ENCODE results near the gene BCL2L11.
"Not testable (repeated sequence)": the region's sequence is repeated elsewhere in the genome, so short reads cannot be mapped to it uniquely, and the experiment has no call there.

Gene BCL2L11

DNA sequence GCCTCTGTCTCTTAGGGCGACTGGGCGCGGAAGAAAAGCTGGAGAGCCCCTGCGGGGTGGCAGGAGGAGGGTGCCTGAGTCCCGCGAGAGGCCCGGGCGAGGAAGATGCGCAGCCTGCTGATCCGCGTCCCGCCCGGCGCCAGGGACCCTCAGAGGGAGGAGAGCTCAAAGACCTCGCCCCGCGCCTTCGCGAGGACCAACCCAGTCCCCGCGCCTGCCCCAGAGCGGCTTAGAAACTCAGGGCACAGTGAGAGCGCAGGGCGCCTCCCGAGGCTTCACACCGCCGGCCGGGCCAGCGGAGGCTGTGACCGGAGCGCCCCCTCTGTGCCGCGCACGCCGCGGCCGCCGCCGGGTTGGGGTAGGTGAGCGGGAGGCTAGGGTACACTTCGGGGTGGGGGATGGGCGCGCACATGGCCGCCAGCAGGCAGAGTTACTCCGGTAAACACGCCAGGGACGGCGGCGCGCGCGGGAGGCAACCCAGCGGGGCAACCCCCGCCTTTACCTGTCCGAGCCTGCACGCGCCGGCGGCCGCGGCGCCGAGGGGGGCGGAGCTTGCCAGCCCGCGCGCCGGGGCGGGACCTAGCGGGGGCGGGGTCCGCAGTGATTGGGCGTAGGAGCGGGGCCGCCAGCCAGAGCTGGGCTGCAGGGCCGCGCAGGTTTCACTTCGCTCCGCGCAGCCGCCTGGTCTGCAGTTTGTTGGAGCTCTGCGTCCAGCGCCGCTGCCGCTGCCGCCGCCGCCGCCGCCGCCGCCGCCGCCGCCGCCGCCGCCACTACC lies at the start of gene BCL2L11:
TSS of gene BCL2L11 (plus strand) at position 662 of the 775 bp plus-strand sequence. CDS start 2,832 bp downstream, outside the sequence.
- DNase-seq, result peak; percentile 94

GRCh38 chr2:111071600-111072171 lies 49.0 kb upstream of the BCL2L11 start:
- no peak for DNase-seq

- DNase-seq, result no peak
These were observed 48.4 kb upstream of the BCL2L11 start for GRCh38 chr2:111072220-111072871.

GRCh38 chr2:111082659-111083058 lies 38.1 kb upstream of the BCL2L11 start:
- not testable (repeated sequence) for DNase-seq

DNA sequence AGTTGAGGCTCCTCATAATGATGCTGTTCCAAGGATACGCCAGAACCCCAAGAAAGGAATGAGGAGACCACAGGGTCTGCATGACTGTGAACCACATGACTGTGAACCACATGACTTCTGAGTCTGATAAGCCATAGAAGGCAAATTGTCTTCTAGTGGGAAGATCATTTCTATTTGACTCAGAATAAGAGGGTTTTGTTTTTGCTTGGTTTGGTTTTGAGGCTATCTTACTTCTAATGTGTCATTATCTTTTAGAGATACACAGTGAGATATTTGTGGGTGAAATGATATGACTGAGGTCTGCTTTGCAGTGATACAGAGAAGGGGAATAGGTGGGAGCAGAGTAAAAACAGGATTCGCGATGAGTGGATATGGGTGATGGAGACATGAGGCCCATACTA lies 28.9 kb upstream of the BCL2L11 start:
- no peak for DNase-seq

GRCh38 chr2:111094691-111095090 lies 26.0 kb upstream of the BCL2L11 start:
- no peak for DNase-seq

- no peak for DNase-seq
These were observed 25.3 kb upstream of the BCL2L11 start for GRCh38 chr2:111095434-111095833.

DNA sequence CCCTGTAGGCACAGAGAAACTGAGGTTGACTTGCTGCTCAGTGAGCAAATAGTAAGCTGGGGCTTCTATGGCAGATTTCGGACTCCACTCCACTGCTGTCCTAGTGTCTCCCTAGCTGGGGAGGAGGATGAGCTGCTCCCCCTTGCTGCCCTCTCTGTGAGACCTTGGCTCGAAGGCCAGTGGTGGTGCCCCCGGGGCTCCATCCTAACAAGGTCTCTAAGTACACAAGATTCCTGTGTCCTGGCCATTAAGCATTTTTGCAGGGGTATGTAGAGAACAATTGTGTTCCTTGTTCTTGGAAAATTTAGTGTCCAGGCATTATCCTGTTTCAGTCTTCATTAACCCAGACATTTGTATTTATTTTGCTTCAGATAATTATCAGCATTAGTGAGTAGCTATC lies 21.3 kb upstream of the BCL2L11 start:
- DNase-seq, result no peak

DNA sequence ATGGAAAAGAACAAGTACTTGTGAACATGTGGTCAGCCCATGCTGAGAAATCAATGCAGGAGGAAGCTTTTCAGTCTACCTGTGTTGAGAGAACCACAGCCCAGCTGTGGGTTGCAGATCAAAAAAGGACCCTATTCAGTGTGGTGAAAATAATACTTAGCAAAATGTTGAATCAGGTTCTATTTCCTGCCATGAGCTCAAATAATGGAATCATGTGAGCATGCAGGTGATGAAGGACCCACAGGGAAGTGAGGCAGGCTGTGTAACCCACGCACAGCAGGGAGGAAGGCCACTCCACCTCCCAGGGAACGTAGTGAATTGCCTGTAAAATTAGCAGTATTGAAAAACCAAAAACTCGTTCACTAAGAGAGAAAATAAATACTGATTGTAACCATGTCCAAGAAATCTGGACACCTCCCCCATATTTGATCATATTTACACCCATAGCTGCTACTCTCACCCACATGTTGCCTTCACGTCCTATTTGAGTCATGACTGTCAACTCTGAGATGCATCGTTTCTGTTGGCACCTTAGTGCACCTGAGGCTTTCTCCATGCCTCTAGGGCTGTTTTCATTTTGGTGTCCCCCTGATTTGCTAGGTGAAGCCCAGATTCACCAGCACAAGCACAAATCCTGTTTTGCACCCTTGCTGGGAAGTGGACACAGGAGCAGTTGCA lies 20.5 kb upstream of the BCL2L11 start:
- DNase-seq, result no peak

GRCh38 chr2:111100765-111101162 lies 19.9 kb upstream of the BCL2L11 start:
- no peak for DNase-seq

- DNase-seq, result no peak
These were observed 19.1 kb upstream of the BCL2L11 start for GRCh38 chr2:111101592-111101991.

GRCh38 chr2:111102216-111102615 lies 18.5 kb upstream of the BCL2L11 start:
- no peak for DNase-seq

DNA sequence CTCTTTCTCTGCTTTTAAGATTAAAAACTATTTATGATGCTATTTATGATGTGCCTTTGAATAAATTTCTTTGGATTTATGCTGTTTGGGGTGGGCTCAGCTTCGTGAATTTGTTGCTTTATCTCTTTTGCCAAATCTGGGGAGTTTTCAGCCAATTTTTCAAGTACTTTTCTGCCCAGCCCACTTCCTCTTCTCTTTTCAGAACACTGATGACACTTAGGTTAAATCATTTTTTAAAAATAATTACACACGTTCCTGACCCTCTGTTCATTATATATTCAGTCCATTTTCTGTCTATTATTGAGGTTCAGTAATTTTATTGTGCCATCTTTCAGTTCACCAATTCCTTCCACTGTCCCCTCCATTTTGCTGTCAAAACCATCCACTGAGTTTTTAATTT lies 14.8 kb upstream of the BCL2L11 start:
- DNase-seq, result no peak

DNA sequence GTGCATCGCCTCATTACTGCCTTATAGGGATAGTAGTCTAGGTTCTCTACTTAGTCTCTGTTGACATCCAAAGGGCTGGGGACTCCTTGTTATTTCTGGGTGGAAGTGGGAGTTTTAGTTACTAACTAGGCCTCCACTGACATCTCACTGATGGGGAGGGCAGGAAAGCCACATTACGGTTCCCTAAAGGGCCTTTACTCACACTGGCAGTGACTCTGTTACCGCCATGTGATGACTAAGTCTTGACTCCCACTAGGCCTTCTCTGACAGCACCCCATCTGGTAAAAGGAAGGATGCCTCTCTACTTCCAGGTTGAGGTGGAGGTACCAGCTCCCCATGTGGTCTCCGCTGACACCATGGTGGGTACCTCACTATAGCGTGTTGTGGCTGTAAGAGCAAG lies 14.0 kb upstream of the BCL2L11 start:
- no peak for DNase-seq

DNA sequence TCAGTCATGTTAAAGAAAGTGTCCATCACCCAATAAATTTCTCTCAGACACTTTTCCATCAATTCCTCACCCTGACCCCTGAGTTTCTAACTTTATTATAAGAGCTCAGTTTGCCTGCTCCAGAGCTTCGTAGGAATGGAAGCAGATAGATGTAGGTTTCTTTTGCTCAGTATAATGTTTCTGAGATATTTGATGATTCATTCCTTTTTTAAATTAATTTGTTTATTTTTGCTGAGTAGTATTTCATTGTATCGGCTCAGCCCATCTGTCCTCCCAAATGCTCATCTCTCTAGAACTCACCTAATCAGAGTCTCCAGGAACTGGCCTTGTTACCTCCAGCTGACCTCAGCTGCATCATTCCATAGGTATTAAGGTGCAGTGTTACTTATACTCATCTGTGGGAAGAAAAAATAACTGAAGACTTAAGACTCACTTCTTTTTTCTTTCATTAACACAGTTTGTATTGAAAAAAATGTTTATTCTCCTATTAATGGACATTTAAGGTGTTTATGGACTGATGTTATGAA lies 11.9 kb upstream of the BCL2L11 start:
- DNase-seq, result no peak

- no peak for DNase-seq
These were observed 9.5 kb upstream of the BCL2L11 start for GRCh38 chr2:111111101-111111755.

GRCh38 chr2:111113838-111114237 lies 6.9 kb upstream of the BCL2L11 start:
- no peak for DNase-seq

DNA sequence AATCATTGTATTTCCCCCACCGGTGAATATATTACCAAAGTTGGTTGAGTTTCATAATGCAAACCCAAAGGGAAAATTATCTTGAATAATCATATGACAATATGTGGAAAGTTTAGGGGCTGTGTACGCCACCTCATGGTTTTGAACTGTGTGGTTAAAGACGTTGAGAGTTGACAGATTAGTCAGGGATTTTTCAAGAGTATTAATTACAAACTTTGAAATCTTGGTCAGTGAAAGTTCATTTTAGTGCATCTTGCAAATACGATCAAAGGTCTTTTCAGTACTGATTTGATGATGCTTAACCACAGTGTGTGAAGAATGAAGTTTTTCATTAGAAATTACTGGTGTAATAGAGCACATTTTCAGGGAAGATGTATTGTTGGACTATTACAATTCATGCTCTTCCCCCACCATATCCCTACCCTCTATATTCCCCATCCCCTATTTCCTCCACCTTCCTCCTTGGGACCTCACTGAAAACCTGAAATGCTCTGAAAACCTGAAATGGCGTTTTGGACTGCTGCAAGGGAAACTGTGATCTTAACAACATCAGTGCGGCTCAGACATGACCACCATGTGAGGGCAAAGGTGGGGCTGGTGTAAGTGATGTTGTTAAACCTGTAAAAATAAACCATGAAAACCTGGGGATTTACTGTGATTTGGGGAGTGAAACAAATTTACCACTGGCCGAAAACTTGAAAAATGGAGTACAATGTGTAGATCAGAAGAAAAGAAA lies 4.5 kb upstream of the BCL2L11 start:
- no peak for DNase-seq

DNA sequence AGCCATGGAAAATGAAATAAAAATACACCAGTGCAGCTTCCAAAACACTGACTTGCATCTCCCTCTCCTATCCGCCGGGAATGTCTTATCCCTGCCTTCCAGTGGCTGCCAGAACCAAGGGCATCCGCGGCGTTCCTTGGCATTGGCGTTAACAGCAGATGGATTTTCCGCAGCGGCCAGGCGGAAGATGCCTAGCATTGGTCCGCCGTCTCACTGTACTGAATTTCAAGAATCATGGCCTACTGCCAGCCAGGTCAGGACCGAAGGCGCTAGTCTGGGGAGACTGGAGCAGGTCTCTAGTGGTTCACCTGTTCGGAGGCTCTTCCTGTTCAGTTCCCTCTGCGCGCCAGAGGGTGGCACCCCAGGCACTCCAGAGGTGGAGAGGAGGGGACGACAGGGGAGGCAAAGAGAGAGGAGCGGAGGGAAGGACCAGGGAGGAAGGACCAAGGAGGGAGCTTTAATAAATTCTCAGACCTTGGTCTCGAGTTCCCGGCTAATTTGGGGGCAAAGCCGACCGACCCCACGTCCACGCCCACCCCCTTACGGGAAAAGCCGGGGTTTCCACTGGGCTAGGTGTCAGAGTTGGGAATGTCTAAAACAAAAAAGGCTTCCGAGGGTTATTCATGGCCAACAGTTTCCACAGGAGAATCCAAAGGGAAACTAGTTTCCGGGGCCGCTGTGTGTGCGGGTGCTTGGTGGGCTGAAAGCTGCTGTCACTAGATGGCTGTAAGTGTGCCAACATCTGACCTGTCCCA lies 3.7 kb upstream of the BCL2L11 start:
- peak; percentile 82 for DNase-seq

DNA sequence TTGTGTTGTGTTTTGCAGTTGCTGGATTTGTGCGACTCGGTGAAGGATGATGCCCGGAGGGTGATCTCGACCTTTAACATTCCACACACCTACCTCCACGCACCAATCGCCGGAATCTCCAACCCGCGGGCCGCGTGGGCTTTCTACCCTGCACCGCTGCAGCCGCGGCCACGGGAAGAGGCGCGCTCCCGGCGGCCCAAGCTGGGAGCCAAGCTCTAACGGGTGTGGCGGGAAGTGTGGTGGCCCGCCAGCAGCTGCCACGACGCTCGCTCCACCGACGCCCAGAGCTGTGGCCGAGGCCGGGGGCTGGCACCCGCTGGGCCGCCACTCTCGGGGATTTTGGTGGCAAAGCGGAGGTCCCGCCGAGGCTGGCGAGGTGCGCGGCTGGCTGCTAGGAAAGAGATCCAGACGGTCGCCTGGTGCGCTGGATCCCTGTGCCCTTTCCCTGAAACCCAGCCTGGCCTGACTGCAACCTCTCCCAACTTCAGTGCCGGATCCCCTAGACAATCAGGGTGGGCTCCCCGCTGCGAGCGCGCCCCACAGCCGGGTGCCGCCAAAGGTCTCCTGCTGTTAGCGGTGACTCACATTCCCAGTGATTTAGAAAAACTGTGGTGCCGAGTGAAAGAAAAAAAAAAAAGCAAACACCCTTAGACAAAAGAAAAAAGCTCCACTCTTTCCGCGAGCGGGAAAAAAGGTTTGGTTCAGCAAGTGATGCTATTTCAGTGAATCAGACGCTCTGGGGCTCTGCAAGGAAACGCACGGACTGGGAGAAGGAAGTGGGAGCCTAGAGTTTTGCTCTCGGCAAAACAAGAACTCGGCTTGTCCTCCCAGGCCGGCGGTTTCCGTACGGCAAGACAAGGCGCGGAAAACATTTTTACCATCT lies 2.9 kb upstream of the BCL2L11 start:
- peak; percentile 33 for DNase-seq

Data from right hindlimb (tissue), 1 donor.